T47D (cell line): ENCODE data around the gene MAGEC2.

Experiments used
- DNase-seq, 2 experiments: peaks; one replicate each; pipeline versions ENCODE4 v3.0.0 to v3.0.0-alpha.2; 2011 to 2012; ENCODE audit warnings: low read depth in 1 of 2, low spot score in 1 of 2
- JUND ChIP-seq: IDR thresholded peaks from 2 replicates; pipeline ENCODE4 v1.6.1; 2012; ENCODE audit warnings: low read depth
- in situ Hi-C: cut with HindIII; loops from 2 replicates; pipeline ENCODE4 v1.10.0; 2016; ENCODE audit warnings: low sequenced_read_pairs, low pct_unique_long_range_greater_than_20kb

Gene MAGEC2

DNA sequence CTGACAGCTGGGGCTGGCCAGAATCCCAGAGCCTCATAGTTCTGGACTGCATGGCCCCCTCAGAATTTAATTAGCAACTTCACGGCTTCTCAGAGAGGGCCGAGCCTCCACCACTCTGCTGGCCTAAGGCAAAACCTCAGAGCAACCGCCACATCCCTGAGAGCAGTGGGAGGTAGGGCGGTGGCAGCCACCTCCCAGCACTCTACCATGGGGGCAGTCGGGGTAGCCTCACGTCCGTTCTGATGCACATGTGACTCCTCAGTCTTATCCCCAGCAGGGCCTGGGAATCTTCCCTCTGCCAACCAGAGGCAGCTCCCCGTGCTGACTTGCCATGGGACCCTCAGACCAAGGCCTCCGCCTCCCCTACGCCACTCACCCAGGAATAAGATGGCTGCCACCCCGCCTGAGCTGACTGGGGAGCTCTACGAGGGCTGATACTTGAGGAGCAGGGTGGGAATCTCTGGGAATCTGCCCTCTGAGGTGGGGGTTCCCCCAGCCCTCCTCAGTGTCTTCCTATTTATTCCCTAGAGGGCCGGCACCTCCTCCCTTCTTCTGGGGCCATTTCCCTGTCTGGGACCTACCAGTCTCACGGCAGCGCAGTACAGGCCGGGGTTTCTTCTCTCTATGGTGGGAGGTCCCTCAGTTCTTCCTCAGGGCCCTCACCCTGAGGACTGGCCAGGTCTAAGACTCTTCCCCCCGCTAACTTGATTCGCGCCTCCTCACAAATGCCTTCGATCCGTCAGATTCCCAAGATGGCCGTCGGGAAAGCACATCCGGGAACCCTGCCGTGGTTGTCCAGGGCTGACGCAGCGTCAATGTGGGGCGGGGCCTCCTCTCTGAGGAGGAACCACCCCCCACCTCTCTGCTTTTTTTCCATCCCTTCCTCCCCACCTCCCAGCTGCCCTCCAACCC, at the start of gene MAGEC2:
MAGEC2 (minus strand) TSS at position 769 of the 912 bp plus-strand sequence. CDS start 1,303 bp downstream, outside the sequence.
- in situ Hi-C loops = no loop called here
- no peak for DNase-seq
- no peak for TF ChIP-seq JUND

DNA sequence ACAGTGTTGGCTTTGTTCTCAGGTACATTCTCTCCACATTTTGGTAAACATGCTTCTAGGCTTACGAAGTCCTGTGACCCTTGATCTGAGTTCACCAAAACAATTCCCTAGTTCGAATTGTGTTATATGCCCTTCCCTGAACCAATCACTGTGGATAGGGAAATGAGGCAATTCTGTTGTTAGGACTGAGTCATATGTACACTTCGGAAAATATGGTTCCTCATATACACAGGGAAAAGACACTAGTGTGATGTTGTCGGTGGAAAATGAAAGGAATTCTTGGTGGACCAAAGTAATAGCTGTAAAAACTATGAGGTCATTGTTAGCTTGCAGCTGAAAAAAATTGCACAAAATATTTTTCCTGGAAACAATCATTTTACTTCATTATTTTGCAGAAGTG, 46.6 kb upstream of the MAGEC2 start:
- no peak for DNase-seq
- in situ Hi-C loops = no loop called here
- no peak for TF ChIP-seq JUND

- no peak for TF ChIP-seq JUND
- in situ Hi-C loops = no loop called here
- no peak for DNase-seq
Observed at GRCh38 chrX:142251202-142251601, 46.1 kb upstream of the MAGEC2 start.

DNA sequence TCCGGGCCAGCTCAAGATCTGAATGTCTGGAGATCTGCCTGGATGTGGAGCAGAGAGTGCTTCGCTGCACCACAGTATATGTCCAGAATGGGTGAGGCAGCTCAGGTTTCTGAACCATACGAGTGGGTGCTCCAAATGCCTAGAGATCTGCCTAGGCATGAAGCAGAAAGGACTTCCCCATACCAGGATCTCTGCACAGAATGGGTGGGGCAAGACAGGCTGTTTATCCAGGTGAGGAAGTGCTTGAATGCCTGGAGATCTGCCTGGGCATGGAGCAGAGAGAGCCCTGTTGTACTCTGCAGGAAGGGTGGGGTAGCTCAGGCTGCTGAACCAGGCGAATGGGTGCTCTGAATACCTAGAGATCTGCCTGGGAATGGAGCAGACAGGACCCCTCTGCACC, 45.4 kb upstream of the MAGEC2 start:
- TF ChIP-seq JUND = no peak
- DNase-seq = peak in 1 of 2 experiments; percentile 26
- in situ Hi-C loops = no loop called here

- TF ChIP-seq JUND = no peak
- DNase-seq = no peak
- in situ Hi-C loops = no loop called here
Observed at GRCh38 chrX:142249721-142250120, 44.6 kb upstream of the MAGEC2 start.

- no peak for TF ChIP-seq JUND
- DNase-seq = no peak
- in situ Hi-C loops = no loop called here
Observed at GRCh38 chrX:142244568-142244967, 39.5 kb upstream of the MAGEC2 start.

- TF ChIP-seq JUND = no peak
- in situ Hi-C loops = no loop called here
- no peak for DNase-seq
Observed at GRCh38 chrX:142238536-142238935, 33.4 kb upstream of the MAGEC2 start.

- TF ChIP-seq JUND = no peak
- DNase-seq = no peak
- in situ Hi-C loops = no loop called here
Observed at GRCh38 chrX:142233400-142233799, 28.3 kb upstream of the MAGEC2 start.

- no peak for TF ChIP-seq JUND
- in situ Hi-C loops = no loop called here
Observed at GRCh38 chrX:142214081-142214480, 9.0 kb upstream of the MAGEC2 start.

GRCh38 chrX:142201113-142201512, 4.0 kb downstream of the MAGEC2 start:
- DNase-seq = no peak
- in situ Hi-C loops = no loop called here
- no peak for TF ChIP-seq JUND

More at GRCh38 chrX:142214081-142214480, 9.0 kb upstream of the MAGEC2 start:
- peak in 1 of 2 experiments; percentile 32 for DNase-seq

DNA sequence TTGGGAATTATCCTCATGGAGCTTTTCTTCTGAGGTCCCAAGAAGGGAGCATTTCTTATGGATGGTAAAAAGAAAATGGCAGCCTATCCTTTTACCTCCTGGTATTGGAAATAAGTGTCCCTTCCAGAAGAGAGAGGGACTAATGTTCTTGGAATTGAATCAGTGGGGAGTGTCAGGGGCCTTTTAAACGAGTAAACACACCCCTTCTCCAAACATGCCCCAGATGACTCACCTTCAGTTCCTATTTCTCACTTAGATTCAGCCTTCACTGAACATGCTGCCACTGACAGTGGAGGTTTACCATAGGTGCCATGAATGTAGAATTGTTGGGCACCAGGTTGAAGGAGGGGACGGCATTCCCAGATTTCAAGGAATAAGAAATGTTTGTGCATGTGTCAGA, 19.0 kb downstream of the MAGEC2 start:
- in situ Hi-C loops = no loop called here
- no peak for DNase-seq
- TF ChIP-seq JUND = no peak

GRCh38 chrX:142184756-142185602, 20.1 kb downstream of the MAGEC2 start:
- no peak for TF ChIP-seq JUND
- DNase-seq = no peak
- in situ Hi-C loops = no loop called here

DNA sequence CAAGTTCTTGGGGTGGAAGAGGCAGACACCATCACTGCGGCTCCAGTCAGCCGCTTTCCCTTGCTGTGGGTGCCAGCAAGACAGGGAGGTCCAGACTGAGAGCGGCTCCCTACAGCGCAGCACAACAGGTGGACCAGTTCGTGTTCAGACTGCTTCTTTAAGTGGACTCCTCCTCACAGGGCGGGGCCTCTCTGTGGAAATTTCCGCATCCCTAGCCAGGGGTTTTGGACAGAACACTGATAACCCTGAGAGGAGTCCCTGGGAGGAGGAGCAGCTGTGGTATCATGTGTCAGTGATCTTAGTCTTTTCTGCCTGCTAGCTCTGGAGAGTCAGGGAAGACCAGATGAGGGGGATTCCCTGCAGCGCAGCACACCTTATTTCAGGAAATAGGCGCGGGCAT, 48.5 kb downstream of the MAGEC2 start:
- DNase-seq = peak in 1 of 2 experiments; percentile 1
- in situ Hi-C loops = no loop called here
- TF ChIP-seq JUND = no peak
